Gastrocnemius medialis (tissue), 4 donors: ENCODE measurements around the gene ALB. TPM values are rescaled to one million over a fixed set of nuclear protein-coding genes. Genes with fewer than 3 reads are reported as not detected.
"Not testable (repeated sequence)": the region's sequence is repeated elsewhere in the genome, so short reads cannot be mapped to it uniquely, and the experiment has no call there.

Source experiments
- ATAC-seq, 2 donors: fragments of 150-250 bp; one replicate each; pipeline ENCODE4 v1.9.1; 2016
- DNase-seq, 2 donors: peaks; one replicate each; pipeline ENCODE4 v3.0.0-alpha.2; 2019
- H3K27ac ChIP-seq, 4 donors: fragments of 200-600 bp; sonication (generic); 1 replicate in 1 of 4; 2 replicates in 3 of 4; pipeline ENCODE4 v1.5.1; 2016 to 2018; ENCODE audit warnings: mild to moderate bottlenecking in 2 of 4, moderate library complexity in 1 of 4
- H3K27me3 ChIP-seq, 3 donors: fragments of 200-600 bp; sonication (generic) in 2 of 3; 1 replicate in 1 of 3; 2 replicates in 2 of 3; pipeline versions ENCODE4 v1.5.1 to v1.6.0; 2016 to 2019; ENCODE audit warnings: mild to moderate bottlenecking in 1 of 3, moderate library complexity in 1 of 3
- H3K36me3 ChIP-seq, 2 donors: fragments of 200-600 bp; sonication (generic) in 1 of 2; one replicate each; pipeline ENCODE4 v1.5.1; 2017 to 2018
- H3K4me1 ChIP-seq, 2 donors: fragments of 200-600 bp; sonication (generic) in 1 of 2; one replicate each; pipeline ENCODE4 v1.5.1; 2016 to 2017; ENCODE audit warnings: mild to moderate bottlenecking in 2 of 2
- H3K4me3 ChIP-seq, 4 donors: fragments of 200-600 bp; sonication (generic) in 3 of 4; 1 replicate in 1 of 4; 2 replicates in 3 of 4; pipeline ENCODE4 v1.5.1; 2016 to 2019; ENCODE audit warnings: mild to moderate bottlenecking in 2 of 4
- H3K9me3 ChIP-seq, 3 donors: fragments of 200-600 bp; sonication (generic) in 2 of 3; 1 replicate in 1 of 3; 2 replicates in 2 of 3; pipeline ENCODE4 v1.5.1; 2016 to 2019
- CTCF ChIP-seq, 5 experiments: fragments of 450-650 bp in 3 of 5; fragments of 200-600 bp in 2 of 5; sonication (generic) in 2 of 5; IDR thresholded peaks in 4 of 5; conservative IDR thresholded peaks in 1 of 5; 1 replicate in 4 of 5; 2 replicates in 1 of 5; pipeline ENCODE4 v1.5.1; 2016 to 2019; ENCODE audit warnings: antibody characterized with exemption in 5 of 5, mild to moderate bottlenecking in 3 of 5, moderate library complexity in 3 of 5
- POLR2A ChIP-seq, 2 donors: fragments of 450-650 bp; IDR thresholded peaks; one replicate each; pipeline ENCODE4 v1.6.1; 2017; ENCODE audit warnings: antibody characterized with exemption in 2 of 2, mild to moderate bottlenecking in 2 of 2, moderate library complexity in 2 of 2
- in situ Hi-C, 4 donors: fragments of 200-750 bp; cut with MboI; loops; one replicate each; pipeline versions ENCODE4 v1.15.0 to v1.8.0; 2017; ENCODE audit warnings: low sequenced_read_pairs in 4 of 4
- intact Hi-C: fragments of 100-400 bp; cut with DNase I; formaldehyde crosslinking; loops from one replicate; pipeline ENCODE4 v1.15.1; 2023; ENCODE audit warnings: low total_unique reads
- total RNA-seq, 4 donors: library from RNA; depleted of rRNA; stranded (reverse); fragments of >200 nt; gene quantifications; one replicate each; pipeline versions ENCODE4 v1.1.0 to v1.2.3, GENCODE V29; 2016

ALB gene
- 100 to 1,000 TPM in 1 of 4 donors, 10 to 100 TPM in 1, not detected in 2; 67.3 to 166 TPM for total RNA-seq

GRCh38 chr4:73404042-73404441 lies at the start of gene ALB:
TSS of gene ALB (plus strand) at chr4:73404287. CDS start at chr4:73404328, 41 bp downstream.
- intact Hi-C loops: no loop called here
- no peak for ATAC-seq
- Histone ChIP-seq H3K27ac (no peak within 1 kb of the TSS), H3K36me3 (no peaks in the 10 kb centered on the region), H3K9me3 (no peaks in the 10 kb centered on the region), H3K4me1 (no peaks in the 10 kb centered on the region), H3K4me3 (no peak within 1 kb of the TSS), H3K27me3 (no peaks in the 10 kb centered on the region)
- TF ChIP-seq POLR2A (IDR thresholded peaks at IDR 0.05) (no peak), CTCF (IDR thresholded peaks at IDR 0.05 in 4 of 5, conservative IDR thresholded peaks at IDR 0.05 in 1 of 5) (no peak)
- in situ Hi-C loops: no loop called here
- no peak for DNase-seq

- H3K4me3 ChIP-seq, intact Hi-C loops, H3K36me3 ChIP-seq, in situ Hi-C loops, H3K9me3 ChIP-seq, DNase-seq, H3K27ac ChIP-seq, H3K4me1 ChIP-seq, ATAC-seq, H3K27me3 ChIP-seq: not testable (repeated sequence)
Measured at GRCh38 chr4:73357174-73357573, 46.9 kb upstream of the ALB start.

- H3K27me3 ChIP-seq, H3K36me3 ChIP-seq, in situ Hi-C loops, H3K9me3 ChIP-seq, ATAC-seq, H3K27ac ChIP-seq, intact Hi-C loops, H3K4me3 ChIP-seq, H3K4me1 ChIP-seq, DNase-seq: not testable (repeated sequence)
Measured at GRCh38 chr4:73369506-73370199, 34.4 kb upstream of the ALB start.

GRCh38 chr4:73375328-73375741 lies 28.8 kb upstream of the ALB start:
- ATAC-seq: no peak
- H3K4me3 ChIP-seq: no peak overlapping the region
- no peak overlapping the region for H3K27ac ChIP-seq
- intact Hi-C loops (no loop called here), in situ Hi-C loops (no loop called here)
- DNase-seq: no peak
- no peaks in the 10 kb centered on the region for H3K27me3 ChIP-seq
- no peak for TF ChIP-seq POLR2A (IDR thresholded peaks at IDR 0.05)
- no peak for TF ChIP-seq CTCF (IDR thresholded peaks at IDR 0.05 in 4 of 5, conservative IDR thresholded peaks at IDR 0.05 in 1 of 5)
- no peaks in the 10 kb centered on the region for H3K9me3 ChIP-seq
- no peaks in the 10 kb centered on the region for H3K4me1 ChIP-seq
- H3K36me3 ChIP-seq: no peaks in the 10 kb centered on the region

GRCh38 chr4:73376251-73376650 lies 27.8 kb upstream of the ALB start:
- H3K27me3 ChIP-seq: no peaks in the 10 kb centered on the region
- DNase-seq: no peak
- no peaks in the 10 kb centered on the region for H3K9me3 ChIP-seq
- H3K4me1 ChIP-seq: no peaks in the 10 kb centered on the region
- no peak overlapping the region for H3K4me3 ChIP-seq
- TF ChIP-seq POLR2A (IDR thresholded peaks at IDR 0.05): no peak
- TF ChIP-seq CTCF (IDR thresholded peaks at IDR 0.05 in 4 of 5, conservative IDR thresholded peaks at IDR 0.05 in 1 of 5): no peak
- H3K36me3 ChIP-seq: no peaks in the 10 kb centered on the region
- no peak for ATAC-seq
- intact Hi-C loops (no loop called here), in situ Hi-C loops (no loop called here)
- no peak overlapping the region for H3K27ac ChIP-seq

GRCh38 chr4:73376976-73377375 lies 27.1 kb upstream of the ALB start:
- DNase-seq: no peak
- Histone ChIP-seq H3K9me3 (no peaks in the 10 kb centered on the region), H3K27ac (no peak overlapping the region), H3K27me3 (no peaks in the 10 kb centered on the region), H3K36me3 (no peaks in the 10 kb centered on the region), H3K4me1 (no peaks in the 10 kb centered on the region), H3K4me3 (no peak overlapping the region)
- intact Hi-C loops: no loop called here
- no peak for TF ChIP-seq POLR2A (IDR thresholded peaks at IDR 0.05)
- TF ChIP-seq CTCF (IDR thresholded peaks at IDR 0.05 in 4 of 5, conservative IDR thresholded peaks at IDR 0.05 in 1 of 5): no peak
- in situ Hi-C loops: no loop called here
- ATAC-seq: no peak
